K562 (cell line): ENCODE data around the gene GAL3ST3. TPM values are rescaled to one million over a fixed set of nuclear protein-coding genes. Genes with fewer than 3 reads are reported as not detected.

Experiments used
- FOXA3 ChIP-seq, 2 experiments: fragments of 450-650 bp in 1 of 2; sonication (generic) in 1 of 2; formaldehyde crosslinking; IDR thresholded peaks in 1 of 2; conservative IDR thresholded peaks in 1 of 2; 2 replicates each; pipeline versions ENCODE4 v1.4.0 to v1.8.0; 2020 to 2022; ENCODE audit warnings: mild to moderate bottlenecking in 2 of 2, missing genetic modification reagents in 1 of 2
- KLF6 ChIP-seq: fragments of 250-450 bp; sonication (Bioruptor Pico); IDR thresholded peaks from 2 replicates; pipeline ENCODE4 v1.4.0; 2020; ENCODE audit warnings: mild to moderate bottlenecking, moderate library complexity, borderline replicate concordance
- PHB2 ChIP-seq: fragments of 450-650 bp; IDR thresholded peaks from 2 replicates; pipeline ENCODE4 v1.6.1; 2017; ENCODE audit warnings: low read depth
- PHF20 ChIP-seq: fragments of 450-650 bp; IDR thresholded peaks from 2 replicates; pipeline ENCODE4 v1.6.1; 2018; ENCODE audit not compliant: partially characterized antibody
- TEAD1 ChIP-seq, 2 experiments: fragments of 450-650 bp in 1 of 2; sonication (generic) in 1 of 2; formaldehyde crosslinking; IDR thresholded peaks; 2 replicates each; pipeline versions ENCODE4 v1.4.0 to v1.8.0; 2020 to 2022; ENCODE audit warnings: mild to moderate bottlenecking in 2 of 2, missing genetic modification reagents in 1 of 2
- U2AF2 ChIP-seq: fragments of 200-400 bp; formaldehyde crosslinking; optimal IDR thresholded peaks from 2 replicates; pipeline ENCODE3; 2017; ENCODE audit warnings: low read depth, mild to moderate bottlenecking, low read length
- ZFP30 ChIP-seq: fragments of 250-450 bp; sonication (Bioruptor Pico); IDR thresholded peaks from 2 replicates; pipeline ENCODE4 v1.8.0; 2022; ENCODE audit warnings: moderate library complexity, mild to moderate bottlenecking, inconsistent platforms, borderline replicate concordance
- ZNF217 ChIP-seq: sonication (generic); formaldehyde crosslinking; IDR thresholded peaks from 2 replicates; pipeline ENCODE4 v1.8.0; 2022; ENCODE audit warnings: mild to moderate bottlenecking, missing genetic modification reagents
- ZNF239 ChIP-seq: fragments of 250-450 bp; sonication (Bioruptor Pico); IDR thresholded peaks from 2 replicates; pipeline ENCODE4 v1.4.0; 2020; ENCODE audit warnings: mild to moderate bottlenecking
- ZNF764 ChIP-seq: fragments of 250-450 bp; sonication (Bioruptor Pico); IDR thresholded peaks from 2 replicates; pipeline ENCODE4 v1.4.0; 2020; ENCODE audit warnings: low read depth, mild to moderate bottlenecking, moderate library complexity
- polyA plus RNA-seq, 8 experiments: library from polyadenylated mRNA; depleted of rRNA in 4 of 8; stranded (reverse) in 5 of 8; unstranded in 3 of 8; fragments of >200 nt; fragmentation: Nextera tagmentation in 2 of 8; fragmentation: Illumina TruSeq in 1 of 8; extraction: Ambion mirVana in 2 of 8; extraction: Trizol in 1 of 8; gene quantifications; 2 replicates each; pipeline versions ENCODE4 v1.2.1 to v1.2.3, GENCODE V29; 2011 to 2014; ENCODE audit warnings: inconsistent platforms in 1 of 8, missing spikeins in 1 of 8
- total RNA-seq, 7 experiments: library from RNA; depleted of rRNA in 6 of 7; stranded (reverse); fragments of >200 nt in 6 of 7; fragmentation: Illumina TruSeq in 2 of 7; extraction: Trizol in 2 of 7; gene quantifications; 2 replicates each; pipeline versions ENCODE4 v1.2.1 to v1.2.3, GENCODE V29; 2011 to 2021; ENCODE audit warnings: low replicate concordance in 1 of 7
- TF ChIP-seq, protein P1 (sequence below): fragments of 450-650 bp; IDR thresholded peaks from 2 replicates; pipeline ENCODE4 v1.6.1; 2016; ENCODE audit warnings: mild to moderate bottlenecking, moderate library complexity
- TF ChIP-seq, protein P2 (sequence below): fragments of 450-650 bp; IDR thresholded peaks from 2 replicates; pipeline ENCODE4 v1.6.1; 2016; ENCODE audit warnings: low read depth, mild to moderate bottlenecking, moderate library complexity
- TF ChIP-seq, protein P3 (sequence below): fragments of 450-650 bp; IDR thresholded peaks from 2 replicates; pipeline ENCODE4 v1.6.1; 2016

Gene GAL3ST3
- total and polyA plus RNA-seq, 9 of the 15 experiments (the other 6 are each of a cell fraction or from before 2014, with no cell fraction given), result not detected

DNA sequence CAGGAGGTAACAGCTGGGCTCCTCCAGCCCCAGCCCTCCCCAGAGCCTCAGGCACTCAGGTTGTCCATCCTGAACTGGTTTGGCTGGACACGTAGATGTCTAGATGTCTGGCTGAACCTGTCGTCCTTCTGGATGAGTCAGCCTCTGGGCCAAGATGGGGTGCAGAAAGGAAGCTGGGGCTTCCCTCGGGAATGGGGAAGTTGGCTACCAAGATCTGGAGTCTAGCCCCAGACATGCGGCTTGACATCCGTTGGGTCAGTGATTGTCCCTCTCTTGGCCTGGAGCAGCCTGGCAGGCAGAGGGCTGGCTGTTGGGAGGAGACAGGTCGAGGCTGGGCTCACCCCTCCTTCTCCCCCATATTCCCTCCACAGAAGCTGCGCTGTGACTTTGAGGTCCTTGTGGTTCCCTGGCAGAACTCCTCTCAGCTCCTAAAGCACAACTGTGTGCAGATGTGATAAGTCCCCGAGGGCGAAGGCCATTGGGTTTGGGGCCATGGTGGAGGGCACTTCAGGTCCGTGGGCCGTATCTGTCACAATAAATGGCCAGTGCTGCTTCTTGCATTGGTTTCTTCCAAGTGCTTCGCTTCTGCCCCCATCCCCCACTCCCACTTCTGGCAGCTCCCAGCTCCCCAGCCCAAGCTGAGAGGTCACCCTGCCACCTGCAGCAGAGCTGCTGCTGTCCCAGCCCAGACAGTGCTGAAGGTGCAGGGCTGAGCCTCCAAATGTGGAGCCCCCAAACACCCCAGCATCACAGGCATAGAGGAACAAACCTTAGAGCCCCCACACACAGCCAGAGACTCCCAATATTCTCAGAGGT is 35.8 kb downstream of the GAL3ST3 start (continued):
- TF ChIP-seq PHB2 (no peak), ZFP30 (CRISPR knock-in tag) (no peak), PHF20 (no peak), ZNF764 (CRISPR knock-in tag) (no peak), U2AF2 (no peak), ZNF239 (no peak), ZNF217 (CRISPR knock-in tag) (no peak), KLF6 (CRISPR knock-in tag) (no peak), FOXA3 (CRISPR knock-in tag; conservative IDR thresholded peaks at IDR 0.05 in 1 of 2, IDR thresholded peaks at IDR 0.05 in 1 of 2) (0 out of 4 replicates have a peak, but pooled peaks of 1 of the 2 experiments have one; percentile 79), TEAD1 (CRISPR knock-in tag; IDR thresholded peaks at IDR 0.05) (peak in 1 of 2 experiments; percentile 87; a peak in 2 of 4 replicates)
- TF ChIP-seq, protein P1, sequence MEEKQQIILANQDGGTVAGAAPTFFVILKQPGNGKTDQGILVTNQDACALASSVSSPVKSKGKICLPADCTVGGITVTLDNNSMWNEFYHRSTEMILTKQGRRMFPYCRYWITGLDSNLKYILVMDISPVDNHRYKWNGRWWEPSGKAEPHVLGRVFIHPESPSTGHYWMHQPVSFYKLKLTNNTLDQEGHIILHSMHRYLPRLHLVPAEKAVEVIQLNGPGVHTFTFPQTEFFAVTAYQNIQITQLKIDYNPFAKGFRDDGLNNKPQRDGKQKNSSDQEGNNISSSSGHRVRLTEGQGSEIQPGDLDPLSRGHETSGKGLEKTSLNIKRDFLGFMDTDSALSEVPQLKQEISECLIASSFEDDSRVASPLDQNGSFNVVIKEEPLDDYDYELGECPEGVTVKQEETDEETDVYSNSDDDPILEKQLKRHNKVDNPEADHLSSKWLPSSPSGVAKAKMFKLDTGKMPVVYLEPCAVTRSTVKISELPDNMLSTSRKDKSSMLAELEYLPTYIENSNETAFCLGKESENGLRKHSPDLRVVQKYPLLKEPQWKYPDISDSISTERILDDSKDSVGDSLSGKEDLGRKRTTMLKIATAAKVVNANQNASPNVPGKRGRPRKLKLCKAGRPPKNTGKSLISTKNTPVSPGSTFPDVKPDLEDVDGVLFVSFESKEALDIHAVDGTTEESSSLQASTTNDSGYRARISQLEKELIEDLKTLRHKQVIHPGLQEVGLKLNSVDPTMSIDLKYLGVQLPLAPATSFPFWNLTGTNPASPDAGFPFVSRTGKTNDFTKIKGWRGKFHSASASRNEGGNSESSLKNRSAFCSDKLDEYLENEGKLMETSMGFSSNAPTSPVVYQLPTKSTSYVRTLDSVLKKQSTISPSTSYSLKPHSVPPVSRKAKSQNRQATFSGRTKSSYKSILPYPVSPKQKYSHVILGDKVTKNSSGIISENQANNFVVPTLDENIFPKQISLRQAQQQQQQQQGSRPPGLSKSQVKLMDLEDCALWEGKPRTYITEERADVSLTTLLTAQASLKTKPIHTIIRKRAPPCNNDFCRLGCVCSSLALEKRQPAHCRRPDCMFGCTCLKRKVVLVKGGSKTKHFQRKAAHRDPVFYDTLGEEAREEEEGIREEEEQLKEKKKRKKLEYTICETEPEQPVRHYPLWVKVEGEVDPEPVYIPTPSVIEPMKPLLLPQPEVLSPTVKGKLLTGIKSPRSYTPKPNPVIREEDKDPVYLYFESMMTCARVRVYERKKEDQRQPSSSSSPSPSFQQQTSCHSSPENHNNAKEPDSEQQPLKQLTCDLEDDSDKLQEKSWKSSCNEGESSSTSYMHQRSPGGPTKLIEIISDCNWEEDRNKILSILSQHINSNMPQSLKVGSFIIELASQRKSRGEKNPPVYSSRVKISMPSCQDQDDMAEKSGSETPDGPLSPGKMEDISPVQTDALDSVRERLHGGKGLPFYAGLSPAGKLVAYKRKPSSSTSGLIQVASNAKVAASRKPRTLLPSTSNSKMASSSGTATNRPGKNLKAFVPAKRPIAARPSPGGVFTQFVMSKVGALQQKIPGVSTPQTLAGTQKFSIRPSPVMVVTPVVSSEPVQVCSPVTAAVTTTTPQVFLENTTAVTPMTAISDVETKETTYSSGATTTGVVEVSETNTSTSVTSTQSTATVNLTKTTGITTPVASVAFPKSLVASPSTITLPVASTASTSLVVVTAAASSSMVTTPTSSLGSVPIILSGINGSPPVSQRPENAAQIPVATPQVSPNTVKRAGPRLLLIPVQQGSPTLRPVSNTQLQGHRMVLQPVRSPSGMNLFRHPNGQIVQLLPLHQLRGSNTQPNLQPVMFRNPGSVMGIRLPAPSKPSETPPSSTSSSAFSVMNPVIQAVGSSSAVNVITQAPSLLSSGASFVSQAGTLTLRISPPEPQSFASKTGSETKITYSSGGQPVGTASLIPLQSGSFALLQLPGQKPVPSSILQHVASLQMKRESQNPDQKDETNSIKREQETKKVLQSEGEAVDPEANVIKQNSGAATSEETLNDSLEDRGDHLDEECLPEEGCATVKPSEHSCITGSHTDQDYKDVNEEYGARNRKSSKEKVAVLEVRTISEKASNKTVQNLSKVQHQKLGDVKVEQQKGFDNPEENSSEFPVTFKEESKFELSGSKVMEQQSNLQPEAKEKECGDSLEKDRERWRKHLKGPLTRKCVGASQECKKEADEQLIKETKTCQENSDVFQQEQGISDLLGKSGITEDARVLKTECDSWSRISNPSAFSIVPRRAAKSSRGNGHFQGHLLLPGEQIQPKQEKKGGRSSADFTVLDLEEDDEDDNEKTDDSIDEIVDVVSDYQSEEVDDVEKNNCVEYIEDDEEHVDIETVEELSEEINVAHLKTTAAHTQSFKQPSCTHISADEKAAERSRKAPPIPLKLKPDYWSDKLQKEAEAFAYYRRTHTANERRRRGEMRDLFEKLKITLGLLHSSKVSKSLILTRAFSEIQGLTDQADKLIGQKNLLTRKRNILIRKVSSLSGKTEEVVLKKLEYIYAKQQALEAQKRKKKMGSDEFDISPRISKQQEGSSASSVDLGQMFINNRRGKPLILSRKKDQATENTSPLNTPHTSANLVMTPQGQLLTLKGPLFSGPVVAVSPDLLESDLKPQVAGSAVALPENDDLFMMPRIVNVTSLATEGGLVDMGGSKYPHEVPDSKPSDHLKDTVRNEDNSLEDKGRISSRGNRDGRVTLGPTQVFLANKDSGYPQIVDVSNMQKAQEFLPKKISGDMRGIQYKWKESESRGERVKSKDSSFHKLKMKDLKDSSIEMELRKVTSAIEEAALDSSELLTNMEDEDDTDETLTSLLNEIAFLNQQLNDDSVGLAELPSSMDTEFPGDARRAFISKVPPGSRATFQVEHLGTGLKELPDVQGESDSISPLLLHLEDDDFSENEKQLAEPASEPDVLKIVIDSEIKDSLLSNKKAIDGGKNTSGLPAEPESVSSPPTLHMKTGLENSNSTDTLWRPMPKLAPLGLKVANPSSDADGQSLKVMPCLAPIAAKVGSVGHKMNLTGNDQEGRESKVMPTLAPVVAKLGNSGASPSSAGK, result no peak
- TF ChIP-seq, protein P2, sequence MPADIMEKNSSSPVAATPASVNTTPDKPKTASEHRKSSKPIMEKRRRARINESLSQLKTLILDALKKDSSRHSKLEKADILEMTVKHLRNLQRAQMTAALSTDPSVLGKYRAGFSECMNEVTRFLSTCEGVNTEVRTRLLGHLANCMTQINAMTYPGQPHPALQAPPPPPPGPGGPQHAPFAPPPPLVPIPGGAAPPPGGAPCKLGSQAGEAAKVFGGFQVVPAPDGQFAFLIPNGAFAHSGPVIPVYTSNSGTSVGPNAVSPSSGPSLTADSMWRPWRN, result no peak
- TF ChIP-seq, protein P3, sequence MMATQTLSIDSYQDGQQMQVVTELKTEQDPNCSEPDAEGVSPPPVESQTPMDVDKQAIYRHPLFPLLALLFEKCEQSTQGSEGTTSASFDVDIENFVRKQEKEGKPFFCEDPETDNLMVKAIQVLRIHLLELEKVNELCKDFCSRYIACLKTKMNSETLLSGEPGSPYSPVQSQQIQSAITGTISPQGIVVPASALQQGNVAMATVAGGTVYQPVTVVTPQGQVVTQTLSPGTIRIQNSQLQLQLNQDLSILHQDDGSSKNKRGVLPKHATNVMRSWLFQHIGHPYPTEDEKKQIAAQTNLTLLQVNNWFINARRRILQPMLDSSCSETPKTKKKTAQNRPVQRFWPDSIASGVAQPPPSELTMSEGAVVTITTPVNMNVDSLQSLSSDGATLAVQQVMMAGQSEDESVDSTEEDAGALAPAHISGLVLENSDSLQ, result no peak
